Measurements from ENCODE around the gene SIK1.
"Not testable (repeated sequence)": the region's sequence is repeated elsewhere in the genome, so short reads cannot be mapped to it uniquely, and the experiment has no call there.

GRCh38 chr21:43430830-43431416 lies 4.0 kb upstream of the SIK1 start:
- TF ChIP-seq CTCF (IDR thresholded peaks at IDR 0.05); POLR2AphosphoS5 (IDR thresholded peaks at IDR 0.05; ENCODE audit: low read depth, low read length): not testable (repeated sequence)
